Activated CD4-positive, alpha-beta T cell treated with anti-CD3 and anti-CD28 coated beads, Interleukin-2, amount 10 ng/mL, durations not matched to agents 7 days and 5 days (primary cell): ENCODE data around the gene NRROS. TPM values are rescaled to one million over a fixed set of nuclear protein-coding genes. Genes with fewer than 3 reads are reported as not detected.
"Not testable (repeated sequence)": the region's sequence is repeated elsewhere in the genome, so short reads cannot be mapped to it uniquely, and the experiment has no call there.

Experiments
- CTCF ChIA-PET: fragments of 350-600 bp; sonication (Branson Sonifier 250); formaldehyde crosslinking; loops from one replicate; lab custom pipeline; 2021; ENCODE audit warnings: antibody characterized with exemption; lab: Charles Lee
- POLR2A ChIA-PET: fragments of 350-600 bp; sonication (Branson Sonifier 250); formaldehyde crosslinking; loops from one replicate; lab custom pipeline; 2021; ENCODE audit warnings: antibody characterized with exemption; lab: Charles Lee
- DNase-seq: peaks from one replicate; pipeline ENCODE4 v3.0.0-alpha.2; 2020
- H3K27ac Mint-ChIP-seq: one replicate; pipeline ENCODE4 v1.8.0; 2021; ENCODE audit warnings: mild to moderate bottlenecking, moderate library complexity, mixed read lengths
- H3K27me3 Mint-ChIP-seq: one replicate; pipeline ENCODE4 v1.8.0; 2021; ENCODE audit warnings: mixed read lengths
- H3K36me3 Mint-ChIP-seq: one replicate; pipeline ENCODE4 v1.8.0; 2021; ENCODE audit warnings: low read depth, mixed read lengths
- H3K4me1 Mint-ChIP-seq: one replicate; pipeline ENCODE4 v1.8.0; 2021; ENCODE audit warnings: mixed read lengths
- H3K4me3 Mint-ChIP-seq: one replicate; pipeline ENCODE4 v1.8.0; 2021; ENCODE audit warnings: mild to moderate bottlenecking, moderate library complexity, mixed read lengths
- H3K9me3 Mint-ChIP-seq: one replicate; pipeline ENCODE4 v1.8.0; 2021; ENCODE audit warnings: mixed read lengths
- total RNA-seq, 2 experiments: library from RNA; stranded (reverse); gene quantifications; one replicate each; pipeline ENCODE4 v1.2.3, GENCODE V29; 2021

The NRROS gene
- total RNA-seq, 2 experiments from 2014 or later, result 36.6 to 40.6 TPM

DNA sequence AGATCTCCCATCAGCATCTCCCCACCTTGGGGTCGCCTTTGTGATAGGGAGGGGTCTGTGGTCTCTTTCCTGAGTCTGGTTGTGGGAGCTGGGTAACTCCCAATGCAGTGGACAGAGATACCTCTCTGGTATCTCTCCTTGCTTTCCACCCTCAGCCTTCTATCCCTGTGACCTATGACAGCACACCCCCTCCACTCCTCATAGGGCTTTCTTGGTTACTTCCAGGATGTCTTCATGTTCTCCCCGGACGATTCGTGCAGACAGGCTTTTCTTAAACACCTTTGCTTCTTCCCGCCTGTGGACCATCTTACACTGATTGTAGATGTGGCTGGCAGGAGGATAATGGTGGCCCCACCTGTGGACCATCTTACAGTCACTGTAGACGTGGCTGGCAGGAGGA, 14.2 kb upstream of the NRROS start:
- no peak overlapping the region for H3K4me3 Mint-ChIP-seq
- no peaks in the 10 kb centered on the region for H3K27me3 Mint-ChIP-seq
- peak overlapping the region; percentile 95 for H3K27ac Mint-ChIP-seq
- DNase-seq, result no peak
- POLR2A ChIA-PET, result no interaction called here
- H3K9me3 Mint-ChIP-seq, result no peaks in the 10 kb centered on the region
- peaks cover 60% of the 10 kb centered on the region for H3K4me1 Mint-ChIP-seq
- CTCF ChIA-PET, result interaction anchor here (0.9 kb wide), 1 partner anchor 15 kb away, joined by 3 read pairs; no protein-coding TSS in a partner anchor
- H3K36me3 Mint-ChIP-seq, result peaks cover 7% of the 10 kb centered on the region

GRCh38 chr3:196627918-196628231, 11.6 kb upstream of the NRROS start:
- H3K4me1 Mint-ChIP-seq, result peaks cover 70% of the 10 kb centered on the region
- H3K9me3 Mint-ChIP-seq, result no peaks in the 10 kb centered on the region
- H3K27me3 Mint-ChIP-seq, result no peaks in the 10 kb centered on the region
- POLR2A ChIA-PET, result no interaction called here
- H3K4me3 Mint-ChIP-seq, result no peak overlapping the region
- DNase-seq, result no peak
- CTCF ChIA-PET, result interaction anchor here (1.0 to 1.4 kb wide), 2 partner anchors 19 to 342 kb away, joined by 3 to 4 read pairs; no protein-coding TSS in a partner anchor
- H3K27ac Mint-ChIP-seq, result no peak overlapping the region
- H3K36me3 Mint-ChIP-seq, result peaks cover 8% of the 10 kb centered on the region

GRCh38 chr3:196629228-196629627, 10.3 kb upstream of the NRROS start:
- Mint-ChIP-seq H3K27me3 (no peaks in the 10 kb centered on the region), H3K9me3 (peaks cover 2% of the 10 kb centered on the region), H3K4me1 (peaks cover 74% of the 10 kb centered on the region), H3K4me3 (no peak overlapping the region), H3K27ac (peak overlapping the region; percentile 97), H3K36me3 (peaks cover 11% of the 10 kb centered on the region)
- POLR2A ChIA-PET, result no interaction called here
- no peak for DNase-seq
- CTCF ChIA-PET, result interaction anchor here (0.6 to 1.7 kb wide), 3 partner anchors 8 to 446 kb away, joined by 3 to 5 read pairs (median 4); no protein-coding TSS in a partner anchor

DNA sequence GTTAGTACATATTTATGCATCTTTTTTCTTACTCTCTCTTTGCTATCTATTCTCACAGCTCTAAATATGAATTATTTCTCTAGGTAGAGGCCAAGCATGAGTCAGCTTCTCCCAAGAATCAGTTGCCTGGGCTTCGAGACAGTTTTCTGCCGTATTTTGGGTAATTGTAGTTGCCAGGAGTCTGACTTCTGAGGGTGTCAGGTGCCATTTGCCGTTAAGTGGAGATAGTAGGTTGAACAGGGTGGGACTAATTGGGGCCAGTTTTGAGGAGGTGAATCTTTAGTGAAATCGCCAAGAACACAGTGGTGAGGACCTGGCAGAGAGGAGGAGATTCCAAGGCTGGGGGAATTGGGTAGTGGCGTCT, 7.8 kb upstream of the NRROS start:
- peaks cover 74% of the 10 kb centered on the region for H3K4me1 Mint-ChIP-seq
- no peak for DNase-seq
- POLR2A ChIA-PET, result interaction anchor here (0.6 to 1.6 kb wide), 4 partner anchors 22 to 112 kb away, joined by 3 to 9 read pairs (median 4); no protein-coding TSS in a partner anchor

GRCh38 chr3:196632046-196632751, 7.3 kb upstream of the NRROS start:
- H3K36me3 Mint-ChIP-seq, result peaks cover 9% of the 10 kb centered on the region
- ChIA-PET CTCF (interaction anchor here (0.9 to 3.4 kb wide), 7 partner anchors 10 to 53 kb away, joined by 3 to 24 read pairs (median 4); no protein-coding TSS in a partner anchor), POLR2A (interaction anchor here (0.6 to 1.6 kb wide), 4 partner anchors 22 to 113 kb away, joined by 3 to 9 read pairs (median 4); no protein-coding TSS in a partner anchor)
- H3K4me3 Mint-ChIP-seq, result peak overlapping the region; percentile 75
- no peaks in the 10 kb centered on the region for H3K27me3 Mint-ChIP-seq
- peaks cover 73% of the 10 kb centered on the region for H3K4me1 Mint-ChIP-seq
- H3K9me3 Mint-ChIP-seq, result peaks cover 2% of the 10 kb centered on the region
- peak overlapping the region; percentile 97 for H3K27ac Mint-ChIP-seq
- peak; percentile 96 for DNase-seq

More for the DNA sequence above, 7.8 kb upstream of the NRROS start:
- peaks cover 9% of the 10 kb centered on the region for H3K36me3 Mint-ChIP-seq
- H3K27me3 Mint-ChIP-seq, result no peaks in the 10 kb centered on the region
- peak overlapping the region; percentile 97 for H3K27ac Mint-ChIP-seq
- peaks cover 2% of the 10 kb centered on the region for H3K9me3 Mint-ChIP-seq
- CTCF ChIA-PET, result interaction anchor here (0.9 to 3.4 kb wide), 7 partner anchors 9 to 53 kb away, joined by 3 to 24 read pairs (median 4); no protein-coding TSS in a partner anchor
- H3K4me3 Mint-ChIP-seq, result peak overlapping the region; percentile 75

GRCh38 chr3:196633555-196634151, 5.8 kb upstream of the NRROS start:
- Mint-ChIP-seq H3K9me3 (peaks cover 2% of the 10 kb centered on the region), H3K27me3 (no peaks in the 10 kb centered on the region), H3K4me3 (peak overlapping the region; percentile 75), H3K36me3 (peaks cover 16% of the 10 kb centered on the region), H3K27ac (peak overlapping the region; percentile 97), H3K4me1 (peaks cover 76% of the 10 kb centered on the region)
- no peak for DNase-seq
- POLR2A ChIA-PET, result no interaction called here
- CTCF ChIA-PET, result interaction anchor here (1.3 to 3.4 kb wide), 3 partner anchors 16 to 24 kb away, joined by 3 to 24 read pairs (median 8); no protein-coding TSS in a partner anchor

DNA sequence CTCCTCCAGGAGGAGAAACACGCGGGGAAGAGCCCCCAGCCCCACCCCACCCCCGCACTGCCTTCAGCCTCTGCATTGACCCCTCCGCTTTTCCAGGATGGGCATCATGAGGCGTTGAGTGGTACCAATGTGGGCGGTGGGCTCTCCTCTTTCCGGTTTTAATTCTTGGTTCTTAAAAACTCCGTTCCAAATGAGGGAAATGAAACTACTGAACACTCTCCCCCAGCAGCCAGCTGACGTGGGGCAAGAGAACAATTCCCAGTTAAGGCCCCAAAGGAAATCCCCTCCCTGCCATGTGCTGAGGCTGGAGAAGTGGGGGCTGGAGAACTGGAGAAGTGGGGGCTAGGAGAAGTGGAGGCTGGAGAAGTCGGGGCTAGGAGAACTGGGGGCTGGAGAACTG, 5.3 kb upstream of the NRROS start:
- CTCF ChIA-PET, result interaction anchor here (1.3 kb wide), 1 partner anchor 15 kb away, joined by 3 read pairs; no protein-coding TSS in a partner anchor
- POLR2A ChIA-PET, result interaction anchor here (0.6 kb wide), 1 partner anchor 18 kb away, joined by 5 read pairs; no protein-coding TSS in a partner anchor
- Mint-ChIP-seq H3K27me3 (no peaks in the 10 kb centered on the region), H3K36me3 (peaks cover 16% of the 10 kb centered on the region), H3K27ac (peak overlapping the region; percentile 44), H3K4me1 (peaks cover 81% of the 10 kb centered on the region), H3K4me3 (no peak overlapping the region), H3K9me3 (peaks cover 2% of the 10 kb centered on the region)
- DNase-seq, result no peak

- Mint-ChIP-seq H3K36me3 (peaks cover 16% of the 10 kb centered on the region), H3K27ac (no peak overlapping the region), H3K27me3 (no peaks in the 10 kb centered on the region), H3K4me3 (no peak overlapping the region), H3K9me3 (peaks cover 2% of the 10 kb centered on the region), H3K4me1 (peaks cover 77% of the 10 kb centered on the region)
- ChIA-PET POLR2A (interaction anchor here (0.6 kb wide), 2 partner anchors 19 to 20 kb away, joined by 3 to 5 read pairs; no protein-coding TSS in a partner anchor), CTCF (no interaction called here)
- DNase-seq, result no peak
Measured at GRCh38 chr3:196634829-196635228, 4.7 kb upstream of the NRROS start.

DNA sequence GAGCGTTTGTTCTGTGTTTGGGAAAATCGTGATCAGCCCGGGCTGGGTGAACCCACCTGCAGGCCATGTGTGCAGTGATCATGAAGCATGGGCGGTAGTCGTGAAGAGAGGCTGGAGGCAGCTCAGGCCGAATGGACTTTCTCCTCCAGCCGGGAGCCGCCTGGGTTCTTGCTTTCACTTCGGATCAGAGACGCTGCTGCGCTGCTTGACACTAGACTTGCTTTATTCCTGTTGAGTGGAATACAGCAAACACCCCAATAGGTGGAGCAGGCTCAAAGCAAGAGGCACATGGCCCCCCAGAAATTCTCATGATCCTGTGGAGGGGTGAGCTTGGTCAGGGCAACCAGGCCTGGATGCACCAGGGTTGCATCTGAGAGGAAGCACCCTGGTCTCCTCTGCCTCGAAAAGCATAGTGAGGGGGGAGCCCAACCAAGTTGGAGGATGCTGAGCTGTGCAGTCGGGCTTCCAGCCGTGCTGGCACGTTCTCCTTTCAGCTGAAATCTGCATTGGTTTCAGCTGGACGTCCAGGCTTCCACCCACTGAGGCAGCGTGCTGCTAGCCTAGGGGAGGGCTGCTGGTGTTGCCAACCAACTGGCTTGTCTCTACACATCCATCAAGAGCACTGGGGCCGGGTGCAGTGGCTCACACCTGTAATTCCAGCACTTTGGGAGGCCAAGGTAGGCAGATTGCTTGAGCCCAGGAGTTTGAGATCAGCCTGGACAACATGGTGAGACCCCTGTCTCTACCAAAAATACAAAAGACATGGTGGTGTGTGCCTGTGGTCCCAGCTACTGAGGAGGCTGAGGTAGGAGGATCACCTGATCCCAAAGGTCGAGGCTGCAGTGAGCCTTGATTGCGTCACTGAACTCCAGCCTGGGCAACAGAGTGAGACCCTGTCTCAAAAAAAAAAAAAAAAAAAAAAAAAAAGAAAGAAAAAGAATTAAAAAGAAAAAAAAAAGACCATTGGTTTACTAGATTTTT, 2.8 kb upstream of the NRROS start:
- Mint-ChIP-seq H3K4me1 (peaks cover 71% of the 10 kb centered on the region), H3K4me3 (peak overlapping the region; percentile 42), H3K9me3 (peaks cover 2% of the 10 kb centered on the region), H3K27ac (peak overlapping the region; percentile 58), H3K27me3 (no peaks in the 10 kb centered on the region), H3K36me3 (peaks cover 28% of the 10 kb centered on the region)
- DNase-seq, result no peak
- ChIA-PET POLR2A (no interaction called here), CTCF (interaction anchor here (0.5 to 1.5 kb wide), 3 partner anchors 14 to 317 kb away, joined by 3 read pairs; no protein-coding TSS in a partner anchor)

DNA sequence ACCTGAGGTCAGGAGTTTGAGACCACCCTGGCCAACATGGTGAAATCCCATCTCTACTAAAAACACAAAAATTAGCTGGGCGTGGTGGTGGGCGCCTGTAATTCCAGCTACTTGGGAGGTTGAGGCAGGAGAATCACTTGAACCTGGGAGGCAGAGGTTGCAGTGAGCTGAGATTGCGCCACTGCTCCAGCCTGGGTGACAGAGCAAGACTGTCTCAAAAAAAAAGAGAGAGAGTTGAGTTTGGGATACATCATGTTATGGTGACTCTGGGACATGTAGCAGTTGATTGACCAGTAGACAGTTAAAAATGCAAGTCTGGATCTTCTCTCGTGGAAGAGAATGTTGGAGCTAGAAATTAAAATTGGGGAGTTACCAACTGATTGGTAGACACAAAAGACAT, 1.6 kb upstream of the NRROS start:
- DNase-seq, POLR2A ChIA-PET, H3K9me3 Mint-ChIP-seq, H3K27me3 Mint-ChIP-seq: not testable (repeated sequence)
- peak overlapping the region; percentile 55 for H3K4me3 Mint-ChIP-seq
- H3K27ac Mint-ChIP-seq, result peak overlapping the region; percentile 74
- peaks cover 36% of the 10 kb centered on the region for H3K36me3 Mint-ChIP-seq
- peaks cover 77% of the 10 kb centered on the region for H3K4me1 Mint-ChIP-seq
- CTCF ChIA-PET, result interaction anchor here (0.7 to 1.5 kb wide), 2 partner anchors 12 to 328 kb away, joined by 3 read pairs; no protein-coding TSS in a partner anchor

GRCh38 chr3:196638861-196639482, 522 bp upstream of the NRROS start:
- Mint-ChIP-seq H3K4me1 (peaks cover 77% of the 10 kb centered on the region), H3K4me3 (peak overlapping the region; percentile 92), H3K27ac (peak overlapping the region; percentile 89), H3K9me3 (no peaks in the 10 kb centered on the region), H3K36me3 (peaks cover 42% of the 10 kb centered on the region), H3K27me3 (no peaks in the 10 kb centered on the region)
- ChIA-PET CTCF (interaction anchor here (0.6 to 3.2 kb wide), 10 partner anchors 11 to 72 kb away, joined by 3 to 16 read pairs (median 5); no protein-coding TSS in a partner anchor), POLR2A (no interaction called here)
- DNase-seq, result no peak
